SK-N-DZ (cell line): ENCODE results near the gene CYP46A1. TPM values are rescaled to one million over a fixed set of nuclear protein-coding genes. Genes with fewer than 3 reads are reported as not detected.
"Not testable (repeated sequence)": the region's sequence is repeated elsewhere in the genome, so short reads cannot be mapped to it uniquely, and the experiment has no call there.

Source experiments
- DNase-seq: peaks from one replicate; pipeline ENCODE4 v3.0.0-alpha.2; 2015; ENCODE audit warnings: low spot score
- polyA plus RNA-seq, 2 experiments: library from polyadenylated mRNA; depleted of rRNA; stranded (reverse); fragments of >200 nt; gene quantifications; 2 replicates each; pipeline ENCODE4 v1.2.3, GENCODE V29; 2014

CYP46A1 gene
- 0.06 TPM in 1 of 2 replicates, not detected in the other for polyA plus RNA-seq (2014; cell fraction: cytosol; rRNA removed)
- 0.05 TPM in 1 of 2 replicates, not detected in the other for polyA plus RNA-seq (2014; cell fraction: nucleus; rRNA removed)

GRCh38 chr14:99683619-99684409 is at the start of gene CYP46A1:
CYP46A1 (plus strand) TSS chr14:99684298; CDS start chr14:99684418, 120 bp downstream.
- peak; percentile 89 for DNase-seq

GRCh38 chr14:99634443-99634842 is 49.7 kb upstream of the CYP46A1 start:
- no peak for DNase-seq

GRCh38 chr14:99635116-99635515 is 49.0 kb upstream of the CYP46A1 start:
- no peak for DNase-seq

GRCh38 chr14:99636487-99636886 is 47.6 kb upstream of the CYP46A1 start:
- no peak for DNase-seq

- no peak for DNase-seq
Observed at GRCh38 chr14:99637624-99638023, 46.5 kb upstream of the CYP46A1 start.

GRCh38 chr14:99642771-99643170 is 41.3 kb upstream of the CYP46A1 start:
- not testable (repeated sequence) for DNase-seq

- no peak for DNase-seq
Observed at GRCh38 chr14:99643343-99643742, 40.8 kb upstream of the CYP46A1 start.

- DNase-seq, result no peak
Observed at GRCh38 chr14:99644035-99644587, 40.0 kb upstream of the CYP46A1 start.

- DNase-seq, result no peak
Observed at GRCh38 chr14:99644723-99645544, 39.2 kb upstream of the CYP46A1 start, which contains the start of gene HHIPL1. HHIPL1 (plus strand) TSS chr14:99645129; CDS start chr14:99645208, 79 bp downstream.

GRCh38 chr14:99645545-99646505 is 38.3 kb upstream of the CYP46A1 start:
- no peak for DNase-seq

- DNase-seq, result no peak
Observed at GRCh38 chr14:99647411-99647810, 36.7 kb upstream of the CYP46A1 start.

GRCh38 chr14:99648027-99648784 is 35.9 kb upstream of the CYP46A1 start:
- DNase-seq, result no peak

- DNase-seq, result no peak
Observed at GRCh38 chr14:99649219-99649618, 34.9 kb upstream of the CYP46A1 start.

GRCh38 chr14:99649643-99650042 is 34.5 kb upstream of the CYP46A1 start:
- no peak for DNase-seq

GRCh38 chr14:99650189-99650588 is 33.9 kb upstream of the CYP46A1 start:
- DNase-seq, result no peak

GRCh38 chr14:99651953-99652746 is 31.9 kb upstream of the CYP46A1 start:
- DNase-seq, result no peak

GRCh38 chr14:99654235-99654985 is 29.7 kb upstream of the CYP46A1 start:
- peak; percentile 13 for DNase-seq

- DNase-seq, result no peak
Observed at GRCh38 chr14:99655521-99655920, 28.6 kb upstream of the CYP46A1 start.
